Measurements from ENCODE around the gene EIF2AK2. TPM values are rescaled to one million over a fixed set of nuclear protein-coding genes. Genes with fewer than 3 reads are reported as not detected.

The EIF2AK2 gene
- total RNA-seq, 2 experiments from 2014 or later: 43.1 to 49.3 TPM

DNA sequence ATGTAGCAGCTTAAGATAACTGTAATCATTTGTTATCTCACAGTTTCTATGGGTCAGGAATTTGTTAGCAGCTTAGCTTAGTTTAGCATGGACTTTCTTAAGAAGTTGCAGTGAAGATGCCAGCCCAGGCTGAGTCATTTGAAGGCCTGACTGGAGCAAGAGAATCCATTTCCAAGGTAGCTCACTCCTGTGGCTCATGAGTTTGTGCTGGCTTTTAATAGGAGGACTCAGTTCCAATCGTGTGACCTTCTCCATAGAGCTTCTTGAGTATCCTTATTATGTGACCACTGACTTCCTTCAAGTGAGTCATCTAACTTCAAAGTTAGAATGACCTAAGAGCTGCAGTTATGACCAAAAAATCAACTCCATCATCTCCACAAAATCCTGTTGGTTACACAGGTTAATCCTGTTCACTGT, 71.0 kb downstream of the EIF2AK2 start:
- no peak for ATAC-seq
- Mint-ChIP-seq H3K4me3 (no peak overlapping the region), H3K27ac (no peak overlapping the region), H3K9me3 (no peaks in the 10 kb centered on the region), H3K27me3 (no peaks in the 10 kb centered on the region), H3K36me3 (ENCODE audit: low read depth) (peaks cover 19% of the 10 kb centered on the region), H3K4me1 (ENCODE audit: low read depth) (peaks cover 26% of the 10 kb centered on the region)
- CTCF ChIA-PET: interaction anchor here (1.4 kb wide), 1 partner anchor 306 kb away, joined by 3 read pairs; no protein-coding TSS in a partner anchor
- POLR2A ChIA-PET: no interaction called here
- TF ChIP-seq, protein P1, sequence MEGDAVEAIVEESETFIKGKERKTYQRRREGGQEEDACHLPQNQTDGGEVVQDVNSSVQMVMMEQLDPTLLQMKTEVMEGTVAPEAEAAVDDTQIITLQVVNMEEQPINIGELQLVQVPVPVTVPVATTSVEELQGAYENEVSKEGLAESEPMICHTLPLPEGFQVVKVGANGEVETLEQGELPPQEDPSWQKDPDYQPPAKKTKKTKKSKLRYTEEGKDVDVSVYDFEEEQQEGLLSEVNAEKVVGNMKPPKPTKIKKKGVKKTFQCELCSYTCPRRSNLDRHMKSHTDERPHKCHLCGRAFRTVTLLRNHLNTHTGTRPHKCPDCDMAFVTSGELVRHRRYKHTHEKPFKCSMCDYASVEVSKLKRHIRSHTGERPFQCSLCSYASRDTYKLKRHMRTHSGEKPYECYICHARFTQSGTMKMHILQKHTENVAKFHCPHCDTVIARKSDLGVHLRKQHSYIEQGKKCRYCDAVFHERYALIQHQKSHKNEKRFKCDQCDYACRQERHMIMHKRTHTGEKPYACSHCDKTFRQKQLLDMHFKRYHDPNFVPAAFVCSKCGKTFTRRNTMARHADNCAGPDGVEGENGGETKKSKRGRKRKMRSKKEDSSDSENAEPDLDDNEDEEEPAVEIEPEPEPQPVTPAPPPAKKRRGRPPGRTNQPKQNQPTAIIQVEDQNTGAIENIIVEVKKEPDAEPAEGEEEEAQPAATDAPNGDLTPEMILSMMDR (IDR thresholded peaks at IDR 0.05): no peak
- peak; percentile 18 for DNase-seq
- intact Hi-C loops (cut with micrococcal nuclease): no loop called here

DNA sequence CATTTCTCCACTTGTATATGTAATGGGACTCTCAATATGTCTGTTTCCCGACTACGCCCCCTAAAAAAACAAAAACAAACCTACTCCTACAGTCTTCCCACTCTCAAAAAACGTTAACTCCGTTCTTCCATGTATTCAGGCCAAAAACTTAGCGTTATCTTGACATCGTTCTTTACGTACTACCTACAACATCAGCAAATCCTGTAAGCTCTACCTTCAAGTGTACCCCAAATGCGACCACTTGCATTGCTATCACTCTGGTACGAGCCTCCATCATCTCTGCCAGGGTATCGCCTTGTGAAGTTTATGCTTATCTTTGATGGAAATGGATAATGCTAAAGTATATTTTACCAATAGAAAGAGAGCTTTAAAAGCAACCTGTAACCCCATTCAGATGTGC, 72.0 kb downstream of the EIF2AK2 start:
- Mint-ChIP-seq H3K9me3 (no peaks in the 10 kb centered on the region), H3K27ac (no peak overlapping the region), H3K27me3 (no peaks in the 10 kb centered on the region), H3K36me3 (ENCODE audit: low read depth) (peaks cover 23% of the 10 kb centered on the region), H3K4me1 (ENCODE audit: low read depth) (peaks cover 35% of the 10 kb centered on the region), H3K4me3 (no peak overlapping the region)
- no peak for ATAC-seq
- ChIA-PET POLR2A (interaction anchor here (0.6 to 1.3 kb wide), 2 partner anchors 22 to 62 kb away, joined by 3 read pairs; no protein-coding TSS in a partner anchor), CTCF (interaction anchor here (1.4 kb wide), 1 partner anchor 305 kb away, joined by 3 read pairs; no protein-coding TSS in a partner anchor)
- TF ChIP-seq, protein P1 (IDR thresholded peaks at IDR 0.05): no peak
- no peak for DNase-seq
- intact Hi-C loops (cut with micrococcal nuclease): no loop called here

DNA sequence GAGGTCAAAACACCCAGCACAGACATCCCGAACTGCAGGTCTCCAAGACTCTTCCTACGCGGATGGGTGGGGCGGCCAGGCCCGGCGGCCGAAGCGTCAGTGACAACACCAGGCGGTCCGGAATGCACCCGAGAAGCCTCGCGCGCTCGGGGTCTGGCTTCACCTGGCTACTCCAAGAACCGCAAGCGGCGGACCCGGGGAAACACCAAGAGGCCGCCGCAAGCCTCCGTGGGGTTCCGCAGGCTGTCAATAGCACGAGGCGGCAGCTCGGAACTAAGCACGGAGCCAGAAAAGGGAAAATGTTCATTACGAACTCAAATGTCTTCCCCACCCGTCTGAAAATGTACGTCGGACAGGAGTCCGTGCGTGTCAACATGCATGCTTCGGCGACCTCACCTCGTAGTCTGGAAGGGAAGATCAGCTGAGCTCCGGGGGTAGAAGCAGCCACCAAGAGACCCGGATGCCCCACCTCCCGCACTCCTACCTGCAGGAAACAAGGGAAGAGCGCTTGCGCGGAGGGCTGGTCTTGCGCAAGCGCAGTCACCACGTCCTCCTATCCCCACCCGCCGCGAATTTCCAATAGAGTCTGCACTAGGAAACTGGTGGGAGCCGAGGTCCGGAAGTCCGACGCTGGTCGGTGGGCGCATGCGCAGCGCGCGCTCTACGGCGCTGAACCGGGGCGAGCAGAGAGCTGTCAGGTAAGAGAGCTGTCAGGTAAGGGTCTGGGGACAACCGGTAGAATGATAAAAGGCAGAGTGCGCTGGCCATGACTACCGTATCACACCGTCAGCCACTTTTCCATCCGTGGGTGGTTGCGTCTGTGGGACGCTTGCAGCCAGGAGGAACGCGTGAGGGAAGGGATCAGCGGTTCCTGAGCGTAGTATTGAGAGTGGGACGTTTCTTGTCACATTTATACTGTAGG, 72.6 kb downstream of the EIF2AK2 start, which contains the start of the genes GPATCH11 and HEATR5B:
TSS of gene GPATCH11 (plus strand) at position 646 of the 922 bp plus-strand sequence. CDS start 3,864 bp downstream, outside the sequence.
TSS of gene HEATR5B (minus strand) at position 500 of the 922 bp plus-strand sequence. CDS start 958 bp downstream, outside the sequence.
- no peak within 1 kb of the TSS for H3K4me3 Mint-ChIP-seq
- no peaks in the 10 kb centered on the region for H3K27me3 Mint-ChIP-seq
- intact Hi-C loops (cut with micrococcal nuclease): no loop called here
- H3K27ac Mint-ChIP-seq: no peak within 1 kb of the TSS
- ATAC-seq (peak; percentile 91), DNase-seq (peak; percentile 94)
- H3K4me1 Mint-ChIP-seq (ENCODE audit: low read depth): peaks cover 39% of the 10 kb centered on the region
- no peaks in the 10 kb centered on the region for H3K9me3 Mint-ChIP-seq
- POLR2A ChIA-PET: interaction anchor here (1.3 kb wide), 1 partner anchor 21 kb away, joined by 3 read pairs; no protein-coding TSS in a partner anchor
- H3K36me3 Mint-ChIP-seq (ENCODE audit: low read depth): peaks cover 27% of the 10 kb centered on the region
- TF ChIP-seq, protein P1 (IDR thresholded peaks at IDR 0.05): no peak
- CTCF ChIA-PET: interaction anchor here (1.4 kb wide), 1 partner anchor 305 kb away, joined by 3 read pairs; no protein-coding TSS in a partner anchor

DNA sequence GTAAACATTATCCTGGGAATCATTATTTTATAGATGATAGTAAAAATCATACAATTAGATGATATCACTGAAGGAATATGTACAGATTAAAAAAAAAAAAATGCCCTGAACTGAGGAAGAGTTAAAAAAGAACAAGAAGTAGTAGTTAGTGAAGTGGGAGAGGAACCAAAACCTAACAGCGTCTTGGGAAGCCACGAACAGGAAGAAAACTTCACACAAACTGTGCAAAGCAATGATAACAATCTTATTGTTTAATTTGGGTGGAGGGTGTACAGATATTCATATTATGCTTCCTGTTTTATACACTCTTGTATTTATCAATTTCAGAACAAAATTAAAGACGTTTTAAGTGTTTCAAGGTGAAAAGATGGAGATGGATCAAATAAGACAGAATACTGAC, 76.1 kb downstream of the EIF2AK2 start:
- ChIA-PET CTCF (no interaction called here), POLR2A (no interaction called here)
- Mint-ChIP-seq H3K27ac (peak overlapping the region; percentile 64), H3K4me1 (ENCODE audit: low read depth) (peaks cover 45% of the 10 kb centered on the region), H3K4me3 (peak overlapping the region; percentile 11), H3K36me3 (ENCODE audit: low read depth) (peaks cover 34% of the 10 kb centered on the region), H3K27me3 (no peaks in the 10 kb centered on the region), H3K9me3 (no peaks in the 10 kb centered on the region)
- DNase-seq: no peak
- TF ChIP-seq, protein P1 (IDR thresholded peaks at IDR 0.05): no peak
- intact Hi-C loops (cut with micrococcal nuclease): no loop called here
- no peak for ATAC-seq

DNA sequence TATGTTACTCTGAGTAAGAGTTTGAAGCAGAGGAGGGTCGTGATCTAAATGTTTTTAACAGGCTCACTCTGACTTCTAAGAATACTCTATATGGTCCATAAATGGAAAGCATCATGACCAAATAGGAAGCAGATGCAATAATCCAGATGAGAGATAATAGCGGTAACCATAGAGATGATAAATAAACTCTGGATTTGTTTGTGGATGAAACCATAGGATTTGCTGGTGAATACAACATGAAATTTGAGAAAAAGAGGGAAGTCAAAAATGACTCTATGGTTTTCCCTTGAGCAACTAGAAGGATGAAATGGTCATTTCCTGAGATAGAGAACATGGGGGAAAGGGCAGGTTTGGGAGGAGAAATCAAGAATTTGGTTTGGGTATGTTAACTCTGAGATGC, 76.5 kb downstream of the EIF2AK2 start:
- CTCF ChIA-PET: no interaction called here
- intact Hi-C loops (cut with micrococcal nuclease): no loop called here
- peaks cover 45% of the 10 kb centered on the region for H3K4me1 Mint-ChIP-seq (ENCODE audit: low read depth)
- TF ChIP-seq, protein P1 (IDR thresholded peaks at IDR 0.05): no peak
- no peaks in the 10 kb centered on the region for H3K9me3 Mint-ChIP-seq
- DNase-seq: no peak
- H3K27ac Mint-ChIP-seq: peak overlapping the region; percentile 64
- POLR2A ChIA-PET: no interaction called here
- no peaks in the 10 kb centered on the region for H3K27me3 Mint-ChIP-seq
- ATAC-seq: no peak
- peak overlapping the region; percentile 11 for H3K4me3 Mint-ChIP-seq
- peaks cover 37% of the 10 kb centered on the region for H3K36me3 Mint-ChIP-seq (ENCODE audit: low read depth)
